OCI-LY7 (cell line): ENCODE data around the gene DNAH3. TPM values are rescaled to one million over a fixed set of nuclear protein-coding genes. Genes with fewer than 3 reads are reported as not detected.

Experiments used
- BruUV-seq: library from RNA; stranded (reverse); fragments of 400-500 nt; replicated peaks from 2 replicates; lab custom pipeline; 2021; lab: Mats Ljungman, UMichigan
- CTCF ChIA-PET: fragments of 300-600 bp; sonication (Branson Sonifier 250); formaldehyde crosslinking; loops from one replicate; lab custom pipeline; 2022; ENCODE audit warnings: antibody characterized with exemption; ENCODE audit not compliant: unreplicated experiment; lab: Charles Lee
- POLR2A ChIA-PET: fragments of 300-600 bp; sonication (Branson Sonifier 250); formaldehyde crosslinking; loops from one replicate; lab custom pipeline; 2022; ENCODE audit warnings: antibody characterized with exemption; lab: Charles Lee
- DNase-seq: peaks from one replicate; pipeline ENCODE4 v3.0.0-alpha.2; 2015; ENCODE audit warnings: low spot score
- H2AFZ ChIP-seq: fragments of 200-600 bp; sonication (generic), shearing (Covaris generic); 2 replicates; pipeline ENCODE4 v1.6.1; 2014; ENCODE audit warnings: mild to moderate bottlenecking, antibody characterized with exemption, low read length, moderate library complexity
- H3K27ac ChIP-seq: fragments of 200-600 bp; sonication (generic); 2 replicates; pipeline ENCODE4 v1.5.1; 2014; ENCODE audit warnings: mixed run types, low read depth, mild to moderate bottlenecking, moderate library complexity, low read length, inconsistent platforms; ENCODE audit not compliant: poor library complexity, severe bottlenecking
- H3K36me3 ChIP-seq: fragments of 200-600 bp; sonication (generic); 2 replicates; pipeline ENCODE4 v1.6.1; 2014; ENCODE audit warnings: mild to moderate bottlenecking, antibody characterized with exemption, low read length, moderate library complexity, mixed read lengths; ENCODE audit not compliant: insufficient read depth
- H3K4me1 ChIP-seq: fragments of 200-600 bp; sonication (generic); 2 replicates; pipeline ENCODE4 v1.5.1; 2014; ENCODE audit warnings: mild to moderate bottlenecking, low read length; ENCODE audit not compliant: insufficient read depth, poor library complexity, severe bottlenecking
- H3K4me2 ChIP-seq: fragments of 200-600 bp; sonication (generic); 2 replicates; pipeline ENCODE4 v1.6.1; 2014; ENCODE audit warnings: mild to moderate bottlenecking, low read length
- H3K4me3 ChIP-seq: fragments of 200-600 bp; sonication (generic); 2 replicates; pipeline ENCODE4 v1.5.1; 2014; ENCODE audit warnings: mild to moderate bottlenecking, low read depth, low read length; ENCODE audit not compliant: poor library complexity, severe bottlenecking
- H3K79me2 ChIP-seq: fragments of 200-600 bp; sonication (generic); 2 replicates; pipeline ENCODE4 v1.6.1; 2016; ENCODE audit warnings: low read depth, mild to moderate bottlenecking, low read length, moderate library complexity, mixed read lengths; ENCODE audit not compliant: insufficient read depth
- H3K9me2 ChIP-seq: fragments of 200-600 bp; sonication (generic); 2 replicates; pipeline ENCODE4 v1.6.1; 2016; ENCODE audit warnings: mild to moderate bottlenecking, low read length, mixed read lengths; ENCODE audit not compliant: insufficient read depth
- H3K9me3 ChIP-seq: fragments of 200-600 bp; sonication (generic); 2 replicates; pipeline ENCODE4 v1.6.1; 2014; ENCODE audit warnings: mild to moderate bottlenecking, mixed run types, low read length, mixed read lengths
- H4K20me1 ChIP-seq: fragments of 200-600 bp; sonication (generic); 2 replicates; pipeline ENCODE4 v1.6.1; 2014; ENCODE audit warnings: mild to moderate bottlenecking, antibody characterized with exemption, low read length, moderate library complexity, mixed read lengths; ENCODE audit not compliant: insufficient read depth
- CTCF ChIP-seq: fragments of 200-600 bp; sonication (generic); conservative IDR thresholded peaks from 2 replicates; pipeline ENCODE4 v1.5.1; 2014; ENCODE audit warnings: mild to moderate bottlenecking, antibody characterized with exemption, low read length, moderate library complexity, mixed read lengths
- EZH2phosphoT487 ChIP-seq: fragments of 200-600 bp; sonication (generic); IDR thresholded peaks from 2 replicates; pipeline ENCODE4 v1.6.1; 2018; ENCODE audit warnings: low read depth, borderline replicate concordance, mild to moderate bottlenecking, mixed run types, antibody characterized with exemption, low read length, moderate library complexity, mixed read lengths
- intact Hi-C: fragments of 100-400 bp; cut with micrococcal nuclease; formaldehyde crosslinking; loops from one replicate; pipeline ENCODE4 v1.10.0; 2022; ENCODE audit not compliant: unreplicated experiment
- total RNA-seq, 2 experiments: library from RNA; depleted of rRNA in 1 of 2; stranded (reverse); fragments of >200 nt in 1 of 2; shearing (Covaris generic) in 1 of 2; gene quantifications; 2 replicates each; pipeline ENCODE4 v1.2.3, GENCODE V29; 2014 to 2022

DNAH3 gene
- total RNA-seq, 2 experiments from 2014 or later = not detected

GRCh38 chr16:21162661-21163151 lies 12.1 kb upstream of the DNAH3 start:
- no peak overlapping the region for H3K27ac ChIP-seq
- H2AFZ ChIP-seq = no peak overlapping the region
- H4K20me1 ChIP-seq = no peaks in the 10 kb centered on the region
- intact Hi-C loops = no loop called here
- H3K4me3 ChIP-seq = no peak overlapping the region
- H3K4me2 ChIP-seq = no peak overlapping the region
- no peak for DNase-seq
- TF ChIP-seq CTCF (no peak), EZH2phosphoT487 (no peak)
- no peaks in the 10 kb centered on the region for H3K9me3 ChIP-seq
- ChIA-PET CTCF (no interaction called here), POLR2A (interaction anchor here (0.5 kb wide), 1 partner anchor 93 kb away, joined by 3 read pairs; no protein-coding TSS in a partner anchor)
- H3K36me3 ChIP-seq = peaks cover 41% of the 10 kb centered on the region
- peaks cover 15% of the 10 kb centered on the region for H3K4me1 ChIP-seq
- H3K79me2 ChIP-seq = peaks cover 7% of the 10 kb centered on the region; the same call in 1 of the 2 replicates
- no TSS peak for BruUV-seq
- H3K9me2 ChIP-seq = no peaks in the 10 kb centered on the region

- BruUV-seq = TSS peak; percentile 48
- peaks cover 36% of the 10 kb centered on the region for H3K36me3 ChIP-seq
- no peak overlapping the region for H3K4me2 ChIP-seq
- H2AFZ ChIP-seq = no peak overlapping the region
- peaks cover 17% of the 10 kb centered on the region for H3K4me1 ChIP-seq
- H3K27ac ChIP-seq = no peak overlapping the region
- TF ChIP-seq EZH2phosphoT487 = no peak
- no peak for TF ChIP-seq CTCF
- H3K9me3 ChIP-seq = no peaks in the 10 kb centered on the region
- ChIA-PET CTCF (no interaction called here), POLR2A (no interaction called here)
- H3K9me2 ChIP-seq = no peaks in the 10 kb centered on the region
- H4K20me1 ChIP-seq = no peaks in the 10 kb centered on the region
- no peak for DNase-seq
- intact Hi-C loops = no loop called here
- H3K4me3 ChIP-seq = no peak overlapping the region
- peaks cover 7% of the 10 kb centered on the region; the same call in 1 of the 2 replicates for H3K79me2 ChIP-seq
These were observed 10.6 kb upstream of the DNAH3 start for GRCh38 chr16:21161211-21161610.

GRCh38 chr16:21160276-21160675 lies 9.6 kb upstream of the DNAH3 start:
- intact Hi-C loops = no loop called here
- Histone ChIP-seq H3K4me3 (peak overlapping the region; percentile 80), H4K20me1 (no peaks in the 10 kb centered on the region), H3K27ac (no peak overlapping the region), H3K36me3 (peaks cover 34% of the 10 kb centered on the region), H2AFZ (no peak overlapping the region), H3K9me2 (no peaks in the 10 kb centered on the region), H3K9me3 (no peaks in the 10 kb centered on the region), H3K4me1 (peaks cover 17% of the 10 kb centered on the region), H3K79me2 (peaks cover 7% of the 10 kb centered on the region; the same call in 1 of the 2 replicates), H3K4me2 (peak overlapping the region; percentile 97)
- no TSS peak for BruUV-seq
- no peak for DNase-seq
- ChIA-PET CTCF (interaction anchor here (0.5 kb wide), 1 partner anchor 11 kb away, joined by 3 read pairs; no protein-coding TSS in a partner anchor), POLR2A (interaction anchor here (0.8 to 1.9 kb wide), 2 partner anchors 26 to 141 kb away, joined by 3 to 6 read pairs; no protein-coding TSS in a partner anchor)
- TF ChIP-seq CTCF (no peak), EZH2phosphoT487 (no peak)
